GM21528 (cell line): Measurements from ENCODE around the gene SFN.

ENCODE experiments used
- ATAC-seq: cut with Tn5 transposase; IDR thresholded peaks from one replicate; pipeline ENCODE4 v1.9.1; 2021; ENCODE audit warnings: mild to moderate bottlenecking, moderate library complexity; ENCODE audit not compliant: unreplicated experiment, low FRiP score

The SFN gene

DNA sequence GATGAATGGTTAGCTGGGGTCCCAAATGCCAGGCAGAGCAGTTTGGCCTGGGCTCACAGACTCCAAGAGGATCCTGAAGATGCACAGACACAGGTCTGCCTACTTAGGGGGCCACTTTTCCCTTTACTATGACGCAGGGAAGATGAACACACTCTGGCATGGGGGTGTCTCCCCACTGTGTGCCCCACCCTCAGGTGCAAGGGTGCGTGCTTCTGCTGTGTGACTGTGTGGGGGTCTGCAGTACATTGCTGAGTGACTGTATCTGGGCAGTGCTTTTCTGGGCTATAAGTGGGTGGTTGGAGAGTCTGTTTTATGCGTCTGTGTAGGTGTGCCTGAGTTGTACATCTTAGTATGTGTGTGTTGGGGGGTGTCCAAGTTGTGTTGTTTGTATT, 47.0 kb downstream of the SFN start:
- no peak for ATAC-seq

DNA sequence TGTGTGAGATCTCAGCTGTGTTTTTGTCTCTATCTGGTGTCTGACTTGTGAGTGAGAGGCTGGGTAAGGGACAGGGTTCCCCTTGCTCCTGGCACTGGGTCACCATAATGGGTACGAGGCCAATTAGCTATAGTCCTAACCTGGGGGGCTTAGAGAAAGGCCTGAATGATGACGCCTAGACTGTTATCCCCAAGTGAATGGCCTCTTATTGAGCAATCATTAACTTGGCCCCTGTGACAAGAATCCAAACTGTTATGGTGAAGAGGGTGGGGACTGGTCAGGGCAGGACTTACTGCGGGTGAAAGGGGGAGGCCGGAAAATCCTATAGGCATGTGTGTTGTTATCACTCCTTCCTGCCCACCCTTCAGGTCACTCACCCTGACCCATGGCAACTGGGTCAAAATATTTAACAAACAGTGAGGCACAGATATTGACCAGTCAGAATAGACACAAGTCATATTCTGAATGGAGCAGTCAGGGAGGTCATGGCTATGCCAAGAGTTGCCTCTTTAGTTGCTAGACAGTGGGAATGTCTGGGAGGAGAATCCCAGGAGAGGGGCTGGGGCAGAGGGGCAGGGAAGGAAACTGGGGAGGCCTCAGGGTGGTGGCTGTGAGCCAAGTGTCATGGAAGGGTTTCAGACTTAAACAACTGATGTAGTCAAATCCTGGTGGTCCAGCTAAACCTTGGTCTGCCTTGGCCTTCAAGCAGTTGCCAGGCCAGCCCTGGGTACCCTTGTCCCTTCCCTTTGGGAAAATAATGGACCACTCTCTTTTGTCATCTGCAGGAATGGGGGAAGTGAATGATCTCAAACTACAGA, 47.6 kb downstream of the SFN start:
- no peak for ATAC-seq

DNA sequence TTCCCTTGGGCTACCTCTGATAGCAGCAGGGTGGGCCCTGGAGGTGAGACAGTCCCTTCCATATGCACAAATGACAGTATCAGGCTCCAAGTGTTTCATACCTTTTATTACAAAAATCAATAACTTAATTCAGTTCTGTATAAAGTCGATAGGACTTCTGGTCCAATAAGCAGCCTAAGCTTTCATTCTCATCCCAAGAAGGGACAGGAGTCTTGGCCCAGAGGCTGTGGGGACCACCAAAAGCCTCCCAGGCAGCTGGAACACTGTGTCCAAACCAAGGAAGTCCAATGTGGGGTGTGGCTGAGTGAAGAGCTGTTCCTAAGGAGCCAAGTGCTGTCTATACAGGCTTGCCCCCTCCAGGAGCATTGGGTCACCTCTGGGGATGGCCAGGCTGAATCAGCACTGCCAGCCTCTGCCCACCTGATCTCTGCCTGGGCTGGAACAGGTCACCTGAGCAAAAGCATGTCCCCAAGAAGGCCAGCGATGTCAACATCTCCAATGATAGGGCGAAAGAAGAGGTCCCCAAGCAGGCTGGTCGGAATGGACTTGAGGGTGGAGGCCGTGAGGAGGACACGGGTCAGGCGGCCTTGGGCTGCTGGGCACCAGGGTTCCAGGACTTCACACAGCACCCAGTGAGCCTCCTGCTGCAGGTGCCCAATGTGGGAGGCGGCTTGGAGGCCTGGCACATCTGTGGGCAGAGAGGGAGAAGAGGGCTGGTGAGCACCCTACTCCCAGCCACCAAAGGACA, 48.6 kb downstream of the SFN start:
- no peak for ATAC-seq

DNA sequence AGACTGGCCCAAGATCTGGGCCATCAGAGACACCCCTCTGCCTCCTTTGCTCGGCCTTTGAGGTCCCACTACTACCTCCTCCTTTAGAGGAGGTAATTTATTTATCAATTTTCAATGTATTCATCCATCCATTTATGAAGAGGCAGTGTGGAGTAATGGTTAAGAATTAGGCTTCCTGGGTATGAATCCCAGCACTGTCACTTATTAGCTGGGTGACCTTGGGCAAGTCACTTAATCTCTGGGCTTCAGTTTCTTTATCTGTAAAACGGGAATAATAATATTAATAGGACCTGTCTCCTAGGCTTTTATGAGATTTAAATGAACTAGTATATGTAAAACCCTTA, 49.2 kb downstream of the SFN start:
- ATAC-seq, result no peak

DNA sequence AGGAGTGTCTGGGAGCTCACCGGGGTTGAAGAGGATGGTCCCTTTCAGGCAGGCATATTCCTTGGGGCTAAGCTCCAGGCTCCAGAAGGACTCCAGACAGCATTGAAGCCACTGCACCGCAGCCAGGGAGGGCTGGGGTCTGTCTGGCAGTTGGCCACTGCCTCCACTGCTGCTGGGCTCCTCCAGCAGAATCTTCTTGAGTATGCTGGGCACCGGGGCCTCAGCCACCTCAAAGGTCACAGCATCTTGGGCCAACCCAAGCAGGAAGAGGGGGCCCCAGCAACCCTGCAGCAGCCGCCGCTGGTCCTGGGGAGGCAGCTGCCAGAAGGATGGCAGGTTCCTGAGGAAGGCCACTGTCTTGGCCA, 50.4 kb downstream of the SFN start:
- ATAC-seq, result no peak
